GM18511 (cell line): Measurements from ENCODE around the gene SIN3A.
"Not testable (repeated sequence)": the region's sequence is repeated elsewhere in the genome, so short reads cannot be mapped to it uniquely, and the experiment has no call there.

Experiments
- ATAC-seq: cut with Tn5 transposase; IDR thresholded peaks from one replicate; pipeline ENCODE4 v1.9.1; 2021; ENCODE audit warnings: mild to moderate bottlenecking, moderate library complexity; ENCODE audit not compliant: unreplicated experiment

Gene SIN3A

GRCh38 chr15:75358771-75359536 is 92.5 kb downstream of the SIN3A start:
- ATAC-seq, result no peak

DNA sequence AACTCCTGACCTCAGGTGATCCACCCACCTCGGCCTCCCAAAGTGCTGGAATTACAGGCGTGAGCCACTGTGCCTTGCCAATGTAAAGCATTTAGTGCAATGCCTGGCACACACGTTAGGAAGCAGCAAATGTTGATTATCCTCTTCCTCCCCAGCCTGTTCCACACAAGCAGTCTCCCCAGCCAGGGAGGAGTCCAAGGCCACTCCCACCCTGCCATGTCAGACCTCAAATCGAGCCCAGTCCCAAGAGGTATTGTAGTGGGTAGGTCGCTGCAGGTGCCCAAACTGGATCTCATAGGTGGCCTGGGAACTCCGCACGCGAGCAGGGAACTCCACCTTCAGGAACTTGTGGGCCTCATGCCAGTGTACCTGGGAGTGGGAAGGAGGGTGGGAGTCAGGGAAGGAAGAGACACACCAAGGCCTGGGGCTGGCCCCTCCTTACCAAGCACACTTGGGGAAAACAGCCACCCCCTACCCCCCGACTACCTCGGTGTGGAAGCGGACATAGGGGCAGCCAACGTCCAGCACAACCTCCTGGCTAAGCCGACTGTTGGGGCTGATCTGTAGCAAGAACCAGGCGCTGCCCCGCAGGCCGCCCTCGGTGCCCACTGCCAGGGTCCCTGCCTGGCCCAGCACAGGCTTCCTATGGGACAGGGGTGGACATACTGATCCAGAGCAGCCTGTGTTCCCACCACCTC is 93.4 kb downstream of the SIN3A start:
- ATAC-seq, result no peak

- ATAC-seq, result no peak
Observed at GRCh38 chr15:75356517-75356916, 95.0 kb downstream of the SIN3A start.

DNA sequence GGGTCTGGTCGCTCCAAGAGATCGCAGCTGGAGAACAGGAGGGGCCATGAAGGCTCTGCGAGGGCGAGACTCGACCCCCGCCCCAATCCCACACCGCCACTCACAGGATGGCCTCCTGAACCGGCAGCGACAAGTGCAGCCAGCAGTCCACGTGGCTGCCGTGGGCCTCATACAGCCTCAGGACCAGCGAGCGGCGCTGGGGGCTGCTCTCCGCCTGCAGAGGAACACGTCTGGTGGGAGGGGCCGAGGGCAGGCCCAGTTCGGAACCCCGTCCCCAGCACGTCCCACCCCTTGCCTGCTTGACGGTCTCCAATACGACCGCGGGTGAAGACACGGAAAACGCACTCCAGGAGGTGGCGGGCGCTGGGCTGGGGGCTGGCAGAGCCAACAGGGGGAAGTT is 95.5 kb downstream of the SIN3A start:
- no peak for ATAC-seq

- no peak for ATAC-seq
Observed at GRCh38 chr15:75355369-75355768, 96.1 kb downstream of the SIN3A start.

DNA sequence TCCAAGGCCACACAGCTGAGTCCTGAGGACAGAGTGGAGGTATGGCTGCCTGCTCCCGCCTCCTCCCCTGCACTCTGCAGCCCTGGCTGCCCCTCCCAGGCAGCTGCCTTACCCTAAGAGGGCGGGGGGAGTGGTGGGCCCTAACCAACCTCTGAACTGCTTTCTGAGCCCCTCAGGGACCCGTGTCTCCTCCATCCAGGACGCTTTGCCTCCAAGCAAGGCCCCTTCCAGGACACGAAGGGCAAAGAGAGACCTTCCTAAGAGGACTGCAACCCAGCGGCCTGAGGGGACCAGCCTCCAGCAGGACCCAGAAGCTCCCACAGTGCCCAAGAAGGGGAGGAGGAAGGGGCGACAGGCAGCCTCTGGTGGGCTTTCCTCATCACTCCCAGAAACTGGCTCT is 97.0 kb downstream of the SIN3A start:
- ATAC-seq, result no peak

- no peak for ATAC-seq
Observed at GRCh38 chr15:75353604-75354003, 97.9 kb downstream of the SIN3A start.

- no peak for ATAC-seq
Observed at GRCh38 chr15:75352186-75353080, 99.1 kb downstream of the SIN3A start.

- no peak for ATAC-seq
Observed at GRCh38 chr15:75350601-75351361, 100.7 kb downstream of the SIN3A start.

GRCh38 chr15:75349851-75350588 is 101.5 kb downstream of the SIN3A start:
- ATAC-seq, result no peak

- not testable (repeated sequence) for ATAC-seq
Observed at GRCh38 chr15:75349351-75349669, 102.2 kb downstream of the SIN3A start.

DNA sequence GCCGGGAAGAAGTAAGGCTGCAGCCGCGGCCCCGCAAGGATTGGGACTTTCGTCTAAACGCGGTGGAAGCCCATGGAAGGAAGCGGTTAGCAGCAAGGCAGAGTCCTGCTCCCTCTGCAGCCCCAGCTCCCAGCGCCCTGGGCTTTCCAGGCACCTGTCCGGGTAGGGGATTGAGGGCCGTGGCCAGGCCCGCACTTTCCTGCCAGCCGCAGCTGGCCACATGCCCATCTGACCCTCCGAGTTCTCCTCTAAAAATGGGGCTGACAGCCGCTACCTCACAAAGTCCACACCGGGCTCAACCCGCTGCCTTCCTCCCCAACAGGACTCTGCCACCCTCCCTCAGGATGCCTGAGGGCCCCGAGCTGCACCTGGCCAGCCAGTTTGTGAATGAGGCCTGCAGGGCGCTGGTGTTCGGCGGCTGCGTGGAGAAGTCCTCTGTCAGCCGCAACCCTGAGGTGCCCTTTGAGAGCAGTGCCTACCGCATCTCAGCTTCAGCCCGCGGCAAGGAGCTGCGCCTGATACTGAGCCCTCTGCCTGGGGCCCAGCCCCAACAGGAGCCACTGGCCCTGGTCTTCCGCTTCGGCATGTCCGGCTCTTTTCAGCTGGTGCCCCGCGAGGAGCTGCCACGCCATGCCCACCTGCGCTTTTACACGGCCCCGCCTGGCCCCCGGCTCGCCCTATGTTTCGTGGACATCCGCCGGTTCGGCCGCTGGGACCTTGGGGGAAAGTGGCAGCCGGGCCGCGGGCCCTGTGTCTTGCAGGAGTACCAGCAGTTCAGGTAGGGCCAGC is 102.7 kb downstream of the SIN3A start:
- ATAC-seq, result no peak

DNA sequence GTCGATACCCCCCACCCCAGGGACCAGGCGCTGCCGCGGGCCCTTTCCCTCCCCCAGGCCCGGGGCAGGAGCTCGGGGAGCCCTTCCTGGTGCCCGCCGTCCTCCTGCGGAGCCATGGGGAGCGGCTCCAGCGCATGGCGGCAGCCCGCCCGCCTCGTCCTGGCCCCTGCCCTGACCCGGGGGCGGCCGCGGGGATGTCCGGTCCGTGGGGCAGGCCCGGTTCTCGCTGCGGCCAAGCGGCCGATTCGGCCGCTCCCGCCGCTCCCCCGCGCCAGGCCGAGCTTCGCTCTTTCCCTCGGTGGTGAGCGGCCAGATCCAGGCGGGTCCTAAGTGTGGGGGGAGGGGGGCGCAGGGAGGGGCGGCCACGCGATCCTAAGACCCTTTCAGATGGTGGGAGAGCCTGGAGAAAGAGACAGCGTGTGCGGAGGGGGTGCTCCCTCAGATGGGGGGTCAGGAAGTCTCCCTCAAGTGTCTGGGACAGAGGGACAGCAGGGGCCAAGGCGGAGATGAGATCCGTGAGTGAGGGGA is 103.4 kb downstream of the SIN3A start:
- ATAC-seq, result no peak

DNA sequence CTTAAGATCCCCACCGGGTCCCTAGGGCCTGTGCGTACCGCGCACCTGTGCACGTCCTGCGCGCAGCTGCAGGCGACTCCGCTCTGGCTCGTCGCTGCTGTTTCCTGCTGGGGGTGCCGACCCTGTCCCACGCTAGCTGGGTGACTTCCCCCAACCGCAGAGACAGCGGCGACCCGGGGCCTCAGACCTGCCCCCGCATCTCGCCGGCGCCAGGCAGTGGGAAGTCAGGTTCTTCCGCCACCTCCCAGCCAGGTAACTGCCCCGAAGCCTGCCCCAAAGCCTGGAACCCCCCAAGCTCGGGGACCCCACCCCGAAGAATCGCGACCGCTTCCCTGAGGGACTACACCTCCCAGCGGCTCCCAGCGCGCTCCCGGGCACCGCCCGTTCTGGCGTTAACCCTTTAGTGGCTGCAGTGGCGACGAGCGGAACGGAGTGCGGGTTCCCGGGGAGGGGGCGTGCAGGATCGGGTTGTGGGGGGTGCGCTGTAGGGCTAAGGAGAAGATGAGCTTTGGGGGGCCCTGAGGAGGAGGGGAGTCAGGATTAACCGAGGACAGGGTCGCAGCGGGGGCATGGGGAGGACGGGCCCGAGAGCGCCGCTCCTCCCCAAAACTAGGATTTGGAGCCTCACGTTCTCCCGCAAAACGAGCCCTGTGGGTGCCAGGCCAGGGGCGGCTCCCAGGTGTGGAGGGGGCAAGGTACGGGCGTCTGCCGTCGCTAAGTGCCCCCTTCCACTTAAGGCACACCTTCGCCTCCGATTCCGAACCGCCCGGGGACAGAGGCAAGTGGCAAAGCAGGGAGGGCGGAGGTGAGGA is 104.1 kb downstream of the SIN3A start:
- ATAC-seq, result peak; percentile 69

DNA sequence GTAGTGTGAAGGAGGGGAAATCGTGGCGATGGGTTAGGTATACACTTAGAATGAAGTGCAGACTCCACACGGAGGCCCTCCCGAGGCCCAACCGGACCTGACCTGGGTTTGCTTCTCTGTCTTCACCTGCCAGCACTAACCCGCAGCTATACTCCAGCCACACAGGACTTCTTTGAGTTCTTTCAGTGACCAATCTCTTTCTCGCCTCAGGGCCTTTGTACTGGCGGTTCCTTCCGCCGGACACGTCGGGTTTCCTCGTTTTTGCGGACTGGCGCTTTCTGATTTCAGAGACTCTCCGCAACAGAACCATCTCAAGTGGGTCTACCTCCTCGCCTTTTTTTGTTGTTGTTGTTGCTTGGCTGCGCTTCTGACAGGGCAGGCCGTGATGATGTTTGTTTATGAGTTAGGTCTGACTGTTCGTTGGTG is 104.7 kb downstream of the SIN3A start, which contains the start of gene NEIL1:
TSS of gene NEIL1 (plus strand) at position 244 of the 426 bp plus-strand sequence. CDS start 1,867 bp downstream, outside the sequence.
- no peak for ATAC-seq

DNA sequence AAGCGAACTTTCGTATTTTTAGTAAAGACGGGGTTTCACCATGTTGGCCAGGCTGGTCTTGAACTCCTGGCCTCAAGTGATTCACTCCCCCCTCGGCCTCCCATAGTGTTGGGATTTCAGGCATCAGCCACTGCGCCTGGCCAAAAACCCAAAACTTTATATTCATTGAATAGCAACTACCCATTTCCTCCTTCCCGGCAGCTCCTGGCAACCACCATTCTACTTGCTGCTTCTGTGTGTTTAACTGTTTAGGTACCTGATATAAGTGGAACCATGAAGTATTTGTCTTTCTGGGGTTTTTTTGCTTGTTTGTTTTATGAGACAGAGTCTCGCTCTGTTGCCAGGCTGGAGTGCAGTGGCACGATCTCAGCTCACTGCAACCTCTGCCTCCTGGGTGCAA is 107.5 kb downstream of the SIN3A start:
- not testable (repeated sequence) for ATAC-seq

GRCh38 chr15:75342221-75342620 is 109.3 kb downstream of the SIN3A start:
- no peak for ATAC-seq
